H9 (cell line): ENCODE results near the gene MYL2. TPM values are rescaled to one million over a fixed set of nuclear protein-coding genes. Genes with fewer than 3 reads are reported as not detected.
A peak's percentile ranks its signal among the peaks of the same experiment; 100 is the strongest.

Experiments
- DNase-seq: peaks from one replicate; pipeline ENCODE4 v3.0.0-alpha.2; 2017
- H2AFZ ChIP-seq: one replicate; pipeline ENCODE4 v1.6.1; 2013; ENCODE audit warnings: mild to moderate bottlenecking, low read length, control low read depth, moderate library complexity
- H2AK5ac ChIP-seq: 2 replicates; pipeline ENCODE4 v1.6.1; 2013; ENCODE audit warnings: low read length, control low read depth, mixed read lengths; ENCODE audit not compliant: insufficient read length
- H2BK120ac ChIP-seq: one replicate; pipeline ENCODE4 v1.6.1; 2013; ENCODE audit warnings: low read depth, mild to moderate bottlenecking, low read length, control low read depth, inconsistent platforms; ENCODE audit not compliant: poor library complexity, severe bottlenecking
- H2BK12ac ChIP-seq: 2 replicates; pipeline ENCODE4 v1.6.1; 2013; ENCODE audit warnings: low read length, control low read depth, mixed read lengths, low read depth; ENCODE audit not compliant: insufficient read length
- H2BK15ac ChIP-seq: 2 replicates; pipeline ENCODE4 v1.6.1; 2013; ENCODE audit warnings: low read depth, low read length, control low read depth
- H2BK20ac ChIP-seq: one replicate; pipeline ENCODE4 v1.6.1; 2013; ENCODE audit warnings: low read depth, mild to moderate bottlenecking, low read length, control low read depth, inconsistent platforms; ENCODE audit not compliant: poor library complexity, severe bottlenecking
- H2BK5ac ChIP-seq: 2 replicates; pipeline ENCODE4 v1.6.1; 2013; ENCODE audit warnings: low read length, control low read depth, mixed read lengths; ENCODE audit not compliant: insufficient read length
- H3K14ac ChIP-seq: 2 replicates; pipeline ENCODE4 v1.6.1; 2013; ENCODE audit warnings: low read length, control low read depth; ENCODE audit not compliant: insufficient read depth
- H3K18ac ChIP-seq: 2 replicates; pipeline ENCODE4 v1.6.1; 2013; ENCODE audit warnings: low read depth, mild to moderate bottlenecking, mixed read lengths, low read length, control low read depth; ENCODE audit not compliant: insufficient read length
- H3K23ac ChIP-seq: 2 replicates; pipeline ENCODE4 v1.6.1; 2013; ENCODE audit warnings: low read length, control low read depth, mixed read lengths, low read depth; ENCODE audit not compliant: insufficient read length
- H3K23me2 ChIP-seq: 2 replicates; pipeline ENCODE4 v1.6.1; 2013; ENCODE audit warnings: low read depth, mild to moderate bottlenecking, mixed read lengths, low read length, control low read depth; ENCODE audit not compliant: insufficient read length, poor library complexity, severe bottlenecking
- H3K27ac ChIP-seq: 2 replicates; pipeline ENCODE4 v1.5.1; 2013; ENCODE audit warnings: low read length, control low read depth, mixed read lengths, low read depth; ENCODE audit not compliant: insufficient read length
- H3K27me3 ChIP-seq: 2 replicates; pipeline ENCODE4 v1.6.1; 2013; ENCODE audit warnings: low read length, control low read depth, inconsistent platforms; ENCODE audit not compliant: insufficient read depth
- H3K4ac ChIP-seq: 2 replicates; pipeline ENCODE4 v1.6.1; 2013; ENCODE audit warnings: low read depth, mild to moderate bottlenecking, control low read depth, inconsistent platforms, low read length, moderate library complexity
- H3K4me1 ChIP-seq: 2 replicates; pipeline ENCODE4 v1.6.1; 2013; ENCODE audit warnings: low read length, control low read depth, inconsistent platforms; ENCODE audit not compliant: insufficient read depth
- H3K4me2 ChIP-seq: 2 replicates; pipeline ENCODE4 v1.6.1; 2013; ENCODE audit warnings: low read length, control low read depth, mixed read lengths; ENCODE audit not compliant: insufficient read length, insufficient read depth
- H3K56ac ChIP-seq: 2 replicates; pipeline ENCODE4 v1.6.1; 2013; ENCODE audit warnings: low read depth, mild to moderate bottlenecking, mixed read lengths, low read length, control low read depth; ENCODE audit not compliant: insufficient read length
- H3K79me1 ChIP-seq: 2 replicates; pipeline ENCODE4 v1.6.1; 2013; ENCODE audit warnings: low read depth, mild to moderate bottlenecking, moderate library complexity, low read length, control low read depth, inconsistent platforms; ENCODE audit not compliant: insufficient read depth, poor library complexity, severe bottlenecking
- H3K79me2 ChIP-seq: 2 replicates; pipeline ENCODE4 v1.6.1; 2013; ENCODE audit warnings: low read length, control low read depth, inconsistent platforms; ENCODE audit not compliant: insufficient read depth
- H3K9ac ChIP-seq: 2 replicates; pipeline ENCODE4 v1.6.1; 2013; ENCODE audit warnings: low read length, control low read depth, mixed read lengths; ENCODE audit not compliant: insufficient read length; ENCODE audit errors: extremely low read depth
- H3K9me3 ChIP-seq: one replicate; pipeline ENCODE4 v1.6.1; 2013; ENCODE audit warnings: low read depth, low read length, inconsistent platforms; ENCODE audit not compliant: control insufficient read depth
- H3T11ph ChIP-seq: one replicate; pipeline ENCODE4 v1.6.1; 2013; ENCODE audit warnings: mild to moderate bottlenecking, low read length, control low read depth, inconsistent platforms
- H4K20me1 ChIP-seq: one replicate; pipeline ENCODE4 v1.6.1; 2013; ENCODE audit not compliant: control insufficient read depth, insufficient read length, insufficient read depth
- H4K5ac ChIP-seq: 2 replicates; pipeline ENCODE4 v1.6.1; 2013; ENCODE audit warnings: low read depth, mild to moderate bottlenecking, mixed read lengths, low read length, control low read depth; ENCODE audit not compliant: insufficient read length
- H4K8ac ChIP-seq: replicated peaks from 2 replicates; pipeline ENCODE4 v1.6.1; 2013; ENCODE audit warnings: low read length, control low read depth, mixed read lengths, low read depth; ENCODE audit not compliant: insufficient read length
- H4K91ac ChIP-seq: 2 replicates; pipeline ENCODE4 v1.6.1; 2013; ENCODE audit warnings: low read depth, mild to moderate bottlenecking, moderate library complexity, mixed read lengths, low read length, control low read depth; ENCODE audit not compliant: insufficient read length
- H3K27ac Mint-ChIP-seq, 3 experiments: 2 replicates in 2 of 3; 3 replicates in 1 of 3; pipeline ENCODE4 v1.8.0; 2020 to 2021; ENCODE audit warnings: mixed read lengths in 3 of 3, mild to moderate bottlenecking in 1 of 3, moderate library complexity in 1 of 3
- H3K27me3 Mint-ChIP-seq: 2 replicates; pipeline ENCODE4 v1.8.0; 2021; ENCODE audit warnings: low read depth, mild to moderate bottlenecking, moderate library complexity, mixed read lengths
- H3K36me3 Mint-ChIP-seq, 3 experiments: 2 replicates in 2 of 3; 3 replicates in 1 of 3; pipeline ENCODE4 v1.8.0; 2020 to 2021; ENCODE audit warnings: low read depth in 3 of 3, mixed read lengths in 3 of 3; ENCODE audit not compliant: insufficient read depth in 1 of 3
- H3K4me1 Mint-ChIP-seq, 2 experiments: 2 replicates each; pipeline ENCODE4 v1.8.0; 2020; ENCODE audit warnings: mixed read lengths in 2 of 2
- H3K4me3 Mint-ChIP-seq, 2 experiments: 2 replicates in 1 of 2; 3 replicates in 1 of 2; pipeline ENCODE4 v1.8.0; 2020 to 2021; ENCODE audit warnings: mild to moderate bottlenecking in 2 of 2, mixed read lengths in 2 of 2, moderate library complexity in 1 of 2
- H3K9me3 Mint-ChIP-seq, 2 experiments: 2 replicates in 1 of 2; 3 replicates in 1 of 2; pipeline ENCODE4 v1.8.0; 2020; ENCODE audit warnings: mild to moderate bottlenecking in 2 of 2, mixed read lengths in 2 of 2, moderate library complexity in 1 of 2
- WGBS: extraction: QIAGEN DNeasy Blood & Tissue Kit; methylation state at CpG from one replicate; pipeline ENCODE4 v1.1.7; 2013; ENCODE audit warnings: missing lambda C conversion rate, low lambda C conversion rate, mixed read lengths; ENCODE audit not compliant: insufficient read length; ENCODE audit errors: extremely low coverage; 5-methylcytosine and 5-hydroxymethylcytosine counted together
- total RNA-seq: library from RNA; stranded (reverse); gene quantifications from 2 replicates; pipeline ENCODE4 v1.2.1, GENCODE V29; 2021
- TF ChIP-seq, protein P1 (sequence below): fragments of 200-600 bp; sonication (generic); conservative IDR thresholded peaks from 3 replicates; pipeline ENCODE4 v1.8.0; 2021; ENCODE audit warnings: antibody characterized with exemption, mild to moderate bottlenecking

The MYL2 gene
- total RNA-seq, 1 experiment from 2014 or later, result not detected

DNA sequence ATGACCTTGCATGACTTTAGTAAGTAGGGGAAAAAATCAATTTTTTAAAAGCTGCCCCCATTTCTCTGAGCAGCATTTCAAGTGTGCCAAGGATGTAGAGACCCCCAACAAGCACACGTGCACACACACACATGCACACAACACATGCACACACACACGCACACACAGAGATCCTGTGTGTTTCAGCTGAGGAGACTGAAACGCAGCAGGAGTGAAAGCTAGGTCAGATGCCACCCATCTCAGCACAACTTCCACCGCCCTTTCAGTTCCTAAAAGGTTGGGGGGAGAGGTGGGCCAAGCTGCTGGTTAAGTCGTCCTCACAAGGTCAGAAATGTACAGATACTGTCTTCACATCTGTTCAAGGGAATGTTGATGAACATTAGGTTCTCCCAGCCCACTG, 13.9 kb downstream of the MYL2 start:
- H4K20me1 ChIP-seq, result no peaks in the 10 kb centered on the region
- H3K23me2 ChIP-seq, result no peaks in the 10 kb centered on the region
- no peak overlapping the region for H3K4me2 ChIP-seq
- H2AK5ac ChIP-seq, result no peak overlapping the region
- H3K14ac ChIP-seq, result no peak overlapping the region
- WGBS, result no CpG with 5 or more reads among the region's 5 CpGs
- H3K4ac ChIP-seq, result no peak overlapping the region
- no peak overlapping the region for H4K8ac ChIP-seq
- Mint-ChIP-seq H3K4me3 (no peak overlapping the region), H3K27ac (peak overlapping the region in 1 of 3 experiments; percentile 36; a peak in 1 of 7 replicates), H3K9me3 (0 out of 5 replicates have a peak, but pooled peaks cover 0 to 2% of the 10 kb centered on the region in 2 experiments), H3K27me3 (peaks cover 8% of the 10 kb centered on the region), H3K4me1 (peaks cover 6 to 9% of the 10 kb centered on the region in 2 experiments), H3K36me3 (no peaks in the 10 kb centered on the region)
- H3K4me1 ChIP-seq, result no peaks in the 10 kb centered on the region
- H2BK12ac ChIP-seq, result no peak overlapping the region
- no peaks in the 10 kb centered on the region for H3K27me3 ChIP-seq
- no peak overlapping the region for H3K9ac ChIP-seq
- no peaks in the 10 kb centered on the region for H3K79me1 ChIP-seq
- H3K79me2 ChIP-seq, result no peaks in the 10 kb centered on the region
- H2BK20ac ChIP-seq, result no peak overlapping the region
- no peak overlapping the region for H4K91ac ChIP-seq
- H3K27ac ChIP-seq, result no peak overlapping the region
- no peak overlapping the region for H3K56ac ChIP-seq
- no peak overlapping the region for H3K23ac ChIP-seq
- no peak overlapping the region for H2BK15ac ChIP-seq
- H2BK5ac ChIP-seq, result no peak overlapping the region
- no peak for DNase-seq
- H2BK120ac ChIP-seq, result no peak overlapping the region
- no peak overlapping the region for H3K18ac ChIP-seq
- H2AFZ ChIP-seq, result no peak overlapping the region
- H3T11ph ChIP-seq, result no peak overlapping the region
- H4K5ac ChIP-seq, result no peak overlapping the region
- TF ChIP-seq, protein P1, sequence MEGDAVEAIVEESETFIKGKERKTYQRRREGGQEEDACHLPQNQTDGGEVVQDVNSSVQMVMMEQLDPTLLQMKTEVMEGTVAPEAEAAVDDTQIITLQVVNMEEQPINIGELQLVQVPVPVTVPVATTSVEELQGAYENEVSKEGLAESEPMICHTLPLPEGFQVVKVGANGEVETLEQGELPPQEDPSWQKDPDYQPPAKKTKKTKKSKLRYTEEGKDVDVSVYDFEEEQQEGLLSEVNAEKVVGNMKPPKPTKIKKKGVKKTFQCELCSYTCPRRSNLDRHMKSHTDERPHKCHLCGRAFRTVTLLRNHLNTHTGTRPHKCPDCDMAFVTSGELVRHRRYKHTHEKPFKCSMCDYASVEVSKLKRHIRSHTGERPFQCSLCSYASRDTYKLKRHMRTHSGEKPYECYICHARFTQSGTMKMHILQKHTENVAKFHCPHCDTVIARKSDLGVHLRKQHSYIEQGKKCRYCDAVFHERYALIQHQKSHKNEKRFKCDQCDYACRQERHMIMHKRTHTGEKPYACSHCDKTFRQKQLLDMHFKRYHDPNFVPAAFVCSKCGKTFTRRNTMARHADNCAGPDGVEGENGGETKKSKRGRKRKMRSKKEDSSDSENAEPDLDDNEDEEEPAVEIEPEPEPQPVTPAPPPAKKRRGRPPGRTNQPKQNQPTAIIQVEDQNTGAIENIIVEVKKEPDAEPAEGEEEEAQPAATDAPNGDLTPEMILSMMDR, result no peak
- no peaks in the 10 kb centered on the region for H3K9me3 ChIP-seq
